COLO668 (cell line): ENCODE measurements around the gene CDH3.

Experiments used
- DNase-seq: peaks from one replicate; lab custom pipeline; 2025; ENCODE audit not compliant: unreplicated experiment; lab: John Stamatoyannopoulos, UW

The CDH3 gene

GRCh38 chr16:68644715-68645493 is at the start of gene CDH3:
TSS of gene CDH3 (plus strand) at chr16:68645310. CDS start at chr16:68645380, 70 bp downstream.
- DNase-seq: peak; percentile 61

DNA sequence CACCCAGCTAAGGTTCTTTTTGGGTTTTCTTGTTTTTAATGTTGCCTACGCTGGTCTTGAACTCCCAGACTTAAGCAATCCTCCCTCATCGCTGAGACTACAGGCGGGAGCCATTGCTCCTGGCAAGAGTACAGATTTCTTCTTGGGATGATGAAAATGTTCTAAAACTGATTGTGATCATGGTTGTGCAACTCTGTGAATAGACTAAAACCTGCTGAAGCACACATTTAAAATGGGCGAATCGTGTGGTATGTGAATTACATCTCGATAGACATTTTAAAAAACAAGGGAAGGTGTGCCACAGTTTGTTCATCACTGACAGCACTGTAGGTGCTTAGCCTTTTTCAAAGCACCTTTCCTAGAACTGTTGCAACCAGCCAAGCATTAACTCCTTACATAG is 48.8 kb upstream of the CDH3 start:
- no peak for DNase-seq

DNA sequence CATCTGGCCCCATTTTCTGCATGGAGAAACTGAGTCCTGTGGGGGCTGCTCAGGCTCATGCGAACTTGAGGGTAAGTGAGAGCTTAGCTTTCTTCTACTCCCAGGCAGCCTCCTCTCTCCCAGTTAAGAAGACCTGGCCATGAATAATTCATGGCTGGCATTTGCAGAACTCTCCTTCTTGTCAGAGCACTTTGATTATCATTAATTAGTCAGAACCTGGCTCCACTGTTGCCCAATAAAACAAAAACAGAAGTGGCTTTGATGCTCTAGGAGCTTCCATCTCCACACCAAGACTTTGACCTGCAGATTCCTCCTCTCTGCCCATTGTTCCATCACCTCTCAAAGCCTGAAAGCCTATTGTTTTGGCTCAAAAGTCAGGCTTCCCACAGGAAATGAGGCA is 45.5 kb upstream of the CDH3 start:
- no peak for DNase-seq

GRCh38 chr16:68605746-68606145 is 39.4 kb upstream of the CDH3 start:
- no peak for DNase-seq

DNA sequence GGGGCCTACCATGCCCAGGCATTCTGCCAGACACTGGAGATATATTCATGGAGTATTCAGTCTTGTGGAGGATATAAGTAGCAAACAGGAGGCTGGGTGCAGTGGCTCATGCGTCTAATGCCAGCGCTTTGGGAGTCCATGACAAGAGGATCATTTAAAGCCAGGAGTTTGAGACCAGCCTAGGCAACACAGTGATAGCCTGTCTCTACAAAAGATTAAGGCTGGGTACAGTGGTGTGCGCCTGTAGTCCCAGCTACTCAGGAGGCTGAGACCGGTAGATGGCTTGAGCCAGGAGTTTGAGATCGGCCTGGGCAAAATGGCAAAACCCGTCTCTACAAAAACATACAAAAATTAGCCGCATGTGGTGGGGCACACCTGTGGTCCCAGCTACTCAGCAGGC is 37.7 kb upstream of the CDH3 start:
- no peak for DNase-seq

- no peak for DNase-seq
Observed at GRCh38 chr16:68608330-68608729, 36.8 kb upstream of the CDH3 start.

DNA sequence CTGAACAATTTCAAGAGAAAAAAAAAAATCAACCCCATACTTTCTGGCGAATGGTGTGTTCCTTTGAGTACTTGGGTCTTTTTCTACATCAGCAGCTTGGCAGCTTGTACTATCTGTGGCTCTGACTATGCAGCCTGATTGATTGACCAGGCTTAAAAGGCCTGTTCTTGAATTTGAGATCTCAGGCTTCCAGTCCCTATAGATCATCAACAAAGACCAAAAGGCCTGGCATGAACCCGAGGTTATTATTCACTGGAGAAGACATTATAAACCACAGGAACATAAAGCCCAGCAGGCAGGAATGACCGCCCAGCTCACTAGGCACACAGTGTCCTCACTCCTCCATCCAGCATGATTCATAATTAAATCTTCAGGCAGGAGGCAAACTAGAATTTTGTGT is 32.1 kb upstream of the CDH3 start:
- DNase-seq: no peak

DNA sequence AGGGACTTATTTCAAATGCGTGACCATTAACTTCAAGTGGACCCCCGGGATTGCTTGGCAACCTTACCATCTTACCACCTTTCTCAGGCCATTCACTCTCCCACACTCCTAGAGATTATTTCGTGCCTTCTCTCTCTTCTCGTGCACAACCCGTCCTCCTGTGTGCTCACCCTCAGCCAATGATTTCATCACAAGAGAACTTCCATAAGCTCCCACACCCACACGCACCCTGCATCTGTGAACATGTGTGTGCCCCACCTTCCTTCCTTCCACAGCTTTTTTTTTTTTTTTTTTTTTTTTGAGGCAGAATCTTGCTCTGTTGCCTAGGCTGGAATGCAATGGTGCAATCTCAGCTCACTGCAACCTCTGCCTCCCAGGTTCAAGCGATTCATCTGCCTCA is 27.4 kb upstream of the CDH3 start:
- no peak for DNase-seq

GRCh38 chr16:68626557-68626956 is 18.6 kb upstream of the CDH3 start:
- no peak for DNase-seq

DNA sequence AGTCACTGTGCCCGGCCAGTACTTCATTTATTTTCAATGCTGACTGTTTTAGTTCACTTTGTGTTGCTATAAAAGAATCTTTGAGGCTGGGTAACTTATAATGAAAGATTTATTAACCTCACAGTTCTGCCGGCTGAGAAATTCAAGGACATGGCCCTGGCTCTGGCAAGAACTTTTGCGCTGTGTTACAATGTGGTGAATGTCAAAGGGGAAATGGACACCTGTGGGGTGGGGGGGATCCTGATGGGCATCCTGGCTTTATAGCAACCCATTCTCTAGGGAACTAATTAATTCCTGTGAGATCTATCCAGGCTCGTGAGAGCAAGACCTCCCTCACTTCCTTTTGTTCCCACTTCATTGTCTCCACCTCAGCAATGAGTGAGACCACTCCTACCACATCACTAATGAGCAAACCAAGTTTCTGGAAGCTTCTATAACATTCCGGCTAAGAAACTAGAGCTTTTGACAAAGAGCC is 17.1 kb upstream of the CDH3 start:
- no peak for DNase-seq

DNA sequence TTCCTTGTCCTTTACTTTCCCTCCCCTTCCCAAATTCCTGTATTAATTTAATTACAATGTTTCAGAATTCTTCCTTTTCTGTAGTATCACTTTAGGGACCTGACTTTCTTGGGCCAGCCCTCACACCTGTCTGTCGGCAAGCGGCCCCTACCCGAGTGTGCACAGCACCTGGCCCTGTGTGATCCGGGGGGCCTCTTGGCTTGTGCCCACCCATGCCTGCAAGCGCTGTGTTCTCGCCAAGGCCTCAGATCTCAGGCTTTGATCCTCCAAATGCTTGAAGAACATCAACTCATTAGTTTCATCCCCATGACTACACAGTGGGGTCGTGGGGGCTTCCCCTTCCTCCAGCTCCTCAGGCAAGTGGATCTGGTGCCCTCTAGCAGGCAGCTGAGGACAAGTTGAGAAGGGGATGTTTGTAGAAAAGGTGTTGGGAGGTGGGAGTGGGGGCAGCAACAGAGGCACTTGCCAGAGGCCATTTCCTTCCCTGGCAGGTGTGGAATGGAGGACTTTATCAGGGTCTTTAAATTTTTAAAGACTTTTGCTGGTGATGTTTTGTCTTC is 15.7 kb upstream of the CDH3 start:
- DNase-seq: no peak

GRCh38 chr16:68636064-68636560 is 9.0 kb upstream of the CDH3 start:
- DNase-seq: no peak

DNA sequence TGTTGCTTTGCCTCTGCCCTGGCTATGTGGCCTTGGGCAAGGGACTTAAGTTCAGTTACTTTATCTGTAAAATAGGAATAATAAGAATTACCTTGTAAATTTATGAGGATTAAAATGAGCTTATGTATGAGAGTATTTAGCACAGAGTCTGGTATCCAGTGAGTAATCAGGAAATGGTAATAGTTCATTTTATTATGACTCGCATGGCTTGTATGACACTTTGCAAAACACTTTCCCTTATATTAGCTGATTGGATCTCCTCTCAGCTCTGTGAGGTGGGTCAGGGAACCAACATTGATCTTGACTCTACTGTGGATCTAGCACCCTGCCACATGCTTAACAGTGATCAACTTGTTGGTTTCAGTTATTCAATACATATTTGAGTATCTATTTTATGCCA is 8.3 kb upstream of the CDH3 start:
- DNase-seq: no peak

DNA sequence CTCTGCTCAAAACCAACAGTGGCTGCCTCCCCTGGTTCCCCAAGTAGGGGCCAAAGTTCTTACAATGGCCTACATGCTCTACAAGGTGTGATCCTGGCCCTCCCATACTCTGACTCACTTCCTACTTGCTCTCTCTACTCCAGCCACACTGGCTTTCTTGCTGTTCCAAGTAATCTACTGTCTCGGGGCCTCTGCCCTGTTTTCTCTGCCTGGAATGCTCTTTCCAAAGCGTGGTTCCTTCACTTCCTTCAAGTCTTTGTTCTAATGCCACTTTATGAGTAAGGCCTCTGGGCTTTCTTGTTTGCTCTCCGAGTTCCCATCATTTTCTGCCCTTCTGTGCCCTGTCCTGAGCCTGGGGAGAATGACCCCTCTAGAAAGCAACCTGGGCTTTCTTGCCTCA is 4.1 kb upstream of the CDH3 start:
- no peak for DNase-seq

DNA sequence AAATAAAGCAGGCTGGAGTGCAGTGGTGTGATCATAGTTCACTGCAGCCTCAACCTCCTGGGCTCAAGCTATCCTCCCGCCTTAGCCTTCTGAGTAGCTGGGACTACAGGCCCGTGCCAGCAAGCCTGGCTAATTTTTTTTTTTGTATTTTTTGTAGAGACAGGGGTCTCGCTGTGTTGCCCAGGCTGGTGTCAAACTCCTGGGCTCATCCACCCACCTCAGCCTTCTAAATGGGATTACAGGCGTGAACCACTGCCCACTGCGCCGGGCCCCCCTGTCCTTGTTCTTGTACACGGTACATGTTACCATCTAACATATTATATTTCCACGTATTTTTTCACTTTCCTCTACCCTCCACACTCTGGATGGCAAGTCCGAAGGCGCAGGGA is 3.1 kb upstream of the CDH3 start:
- no peak for DNase-seq

DNA sequence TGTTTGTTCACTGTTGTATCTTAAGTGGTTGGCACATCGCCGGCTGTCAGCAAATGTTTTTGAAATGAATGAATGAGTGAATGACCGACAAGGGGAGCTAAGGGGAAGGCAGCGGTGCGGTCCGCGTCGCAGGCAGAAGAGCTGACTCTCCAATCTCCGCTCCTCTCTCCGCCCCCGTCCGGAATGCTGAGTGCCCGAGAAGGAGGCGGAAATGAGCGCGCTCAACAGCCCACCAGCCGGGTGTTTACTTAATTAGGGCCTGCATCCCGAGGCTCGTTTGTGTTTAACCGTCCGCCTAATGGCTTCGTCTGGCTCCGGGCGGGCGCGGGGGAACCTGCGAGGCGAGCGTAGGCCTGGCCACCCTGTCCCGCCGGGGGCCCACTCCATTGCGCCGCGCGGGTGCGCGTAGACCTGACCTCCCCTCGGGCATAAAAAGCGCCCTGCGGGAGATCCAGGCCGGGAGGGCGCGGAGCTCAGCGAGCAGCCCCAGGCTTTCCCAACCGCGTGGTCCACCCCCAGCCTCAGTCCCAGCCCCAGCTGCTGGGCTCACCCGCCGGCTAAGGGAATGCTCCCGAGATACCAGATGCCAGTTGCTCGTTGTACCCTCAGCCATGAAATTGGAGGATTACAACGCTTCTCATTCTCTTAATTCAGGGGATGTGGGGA is 2.5 kb upstream of the CDH3 start:
- DNase-seq: peak; percentile 44

GRCh38 chr16:68643227-68643626 is 1.9 kb upstream of the CDH3 start:
- DNase-seq: no peak

DNA sequence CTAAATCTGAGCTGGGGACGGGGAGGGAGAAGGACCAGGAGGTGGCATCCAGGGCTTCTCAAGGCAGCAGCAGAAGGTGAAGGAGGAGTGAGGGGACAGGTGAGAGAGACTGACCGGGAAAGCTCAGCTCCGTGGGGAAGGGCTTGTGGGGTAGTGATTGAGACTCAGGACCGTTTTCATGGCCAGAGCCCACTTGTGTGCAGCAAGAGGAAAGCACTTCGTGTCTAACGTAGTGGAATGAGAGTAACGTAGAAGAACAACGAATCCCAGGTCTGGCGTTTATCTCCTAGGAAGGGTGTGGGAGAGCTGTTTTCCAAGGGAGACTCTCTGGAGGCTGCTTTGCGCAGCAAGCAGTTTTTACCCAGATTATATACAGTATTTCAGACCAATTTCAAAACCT is 1.3 kb upstream of the CDH3 start:
- DNase-seq: no peak

- no peak for DNase-seq
Observed at GRCh38 chr16:68644296-68644695, 814 bp upstream of the CDH3 start.

DNA sequence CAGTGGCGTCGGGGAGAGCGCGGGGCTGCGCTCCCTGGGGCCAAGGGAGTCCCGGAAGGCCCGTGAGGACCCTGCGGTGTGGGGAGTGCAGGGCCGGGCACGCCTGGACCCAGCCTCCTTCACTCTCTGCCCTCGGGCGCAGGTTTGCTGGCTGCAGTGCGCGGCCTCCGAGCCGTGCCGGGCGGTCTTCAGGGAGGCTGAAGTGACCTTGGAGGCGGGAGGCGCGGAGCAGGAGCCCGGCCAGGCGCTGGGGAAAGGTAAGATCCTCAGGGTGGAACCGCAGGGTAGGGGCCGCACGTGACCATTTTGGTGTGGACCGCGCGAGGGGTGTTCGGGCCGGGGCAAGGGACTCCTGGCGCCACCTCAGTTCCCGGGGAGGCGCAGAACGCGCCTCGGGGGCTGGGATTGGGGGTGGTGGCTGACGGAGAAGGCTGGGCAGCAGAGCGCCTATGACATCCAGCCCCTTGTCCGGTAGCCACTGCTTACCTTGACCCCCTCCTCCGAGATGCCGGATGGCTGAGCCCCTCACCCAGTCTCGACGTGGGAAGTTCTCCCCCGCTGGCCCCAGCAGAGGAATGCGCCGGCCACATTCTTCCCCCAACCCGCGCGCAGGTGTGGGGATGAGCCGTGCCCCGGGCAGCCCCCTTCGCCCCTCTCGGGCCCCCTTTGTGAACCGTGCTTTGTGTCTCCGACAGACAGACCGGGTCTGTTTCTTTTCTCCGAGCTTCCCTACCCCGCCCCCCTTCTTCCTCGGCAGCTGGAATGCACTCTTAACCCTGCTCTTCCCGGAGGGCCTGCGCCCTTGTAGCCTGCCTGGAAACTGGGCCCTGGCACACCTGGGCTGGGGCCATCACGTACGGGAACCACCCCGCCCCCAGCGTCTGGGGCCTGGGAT is 631 bp downstream of the CDH3 start:
- peak; percentile 30 for DNase-seq
